Stromal cell of bone marrow (primary cell): ENCODE measurements around the gene C14orf180.

Experiments
- DNase-seq: peaks from one replicate; pipeline ENCODE4 v3.0.0-alpha.2; 2012; ENCODE audit warnings: low read depth

Gene C14orf180

DNA sequence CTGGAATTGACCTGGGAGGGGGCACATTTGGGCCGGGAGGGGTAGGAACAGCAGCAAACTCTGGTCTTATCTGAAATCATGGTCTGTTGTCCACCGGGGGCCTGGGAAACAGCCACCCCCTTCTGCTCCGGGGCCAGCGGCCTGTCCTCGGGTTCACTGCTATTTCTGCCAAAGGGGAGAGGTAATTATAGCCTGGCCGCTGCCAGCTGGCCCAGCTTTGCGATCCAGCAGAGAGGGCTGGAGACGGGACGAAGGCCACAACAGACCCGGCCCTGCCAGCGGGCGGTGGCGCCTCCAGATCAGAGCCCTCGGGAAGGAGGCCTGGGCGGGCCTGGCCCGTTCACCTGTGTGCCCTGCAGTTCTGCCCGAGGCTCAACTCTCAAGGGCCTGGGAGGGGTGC is at the start of gene C14orf180:
TSS of gene C14orf180 (plus strand) at position 258 of the 400 bp plus-strand sequence. CDS start 6,667 bp downstream, outside the sequence.
- DNase-seq: no peak

DNA sequence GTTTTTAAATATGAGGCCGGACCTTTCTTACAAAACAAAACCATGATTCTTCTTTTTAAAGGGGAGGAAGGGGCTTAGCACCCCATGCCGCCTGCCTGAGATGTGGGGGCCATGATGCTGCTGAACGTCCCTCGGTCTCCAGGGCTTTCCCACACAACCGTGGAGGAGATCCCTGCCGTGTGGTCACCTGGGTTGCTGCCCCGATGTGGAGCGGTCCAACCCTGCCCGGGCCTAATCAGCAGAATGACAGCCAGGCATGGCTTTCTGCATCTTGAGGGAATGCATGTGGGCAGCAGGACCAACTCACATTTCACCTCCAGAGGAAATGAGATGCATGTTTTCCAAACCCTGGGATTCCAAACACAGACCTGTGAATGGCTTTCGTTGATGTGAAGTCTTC is 48.9 kb upstream of the C14orf180 start:
- DNase-seq: no peak

DNA sequence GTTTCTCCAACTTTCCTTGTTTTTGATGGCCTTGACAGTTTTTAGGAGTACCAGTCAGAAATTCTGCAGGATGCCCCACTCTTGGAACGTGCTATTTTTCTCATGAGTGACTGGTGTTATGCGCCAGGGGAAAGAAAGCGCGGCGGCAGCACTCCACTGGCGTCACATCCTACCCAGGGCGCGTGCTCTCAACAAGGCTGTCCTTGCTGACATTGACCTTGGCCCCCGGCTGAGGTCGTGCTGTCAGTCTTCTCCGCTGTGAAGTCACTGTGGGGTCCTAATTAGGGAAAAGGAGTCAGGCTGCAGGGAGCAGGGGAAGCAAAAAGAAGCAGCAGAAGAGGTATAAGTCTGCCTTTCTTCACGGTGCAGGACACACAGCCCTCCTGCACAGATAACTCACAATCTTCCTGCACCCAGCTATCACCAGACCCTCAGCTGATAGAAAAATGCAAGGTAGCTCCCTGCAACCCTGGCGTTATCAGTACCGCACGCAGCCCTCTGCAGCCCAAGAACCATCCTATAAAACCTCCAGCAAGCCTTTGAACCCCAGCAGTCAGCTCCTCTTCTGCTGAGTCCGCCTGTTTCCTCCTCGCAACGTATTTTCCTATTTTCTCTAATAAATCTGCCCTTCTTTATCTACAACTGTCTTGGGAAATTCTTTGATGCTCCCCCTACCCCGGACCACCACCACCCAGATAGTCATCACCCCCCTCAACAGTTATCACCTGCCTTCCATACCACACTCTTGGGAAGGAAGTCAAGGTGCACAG is 48.0 kb upstream of the C14orf180 start:
- DNase-seq: no peak

DNA sequence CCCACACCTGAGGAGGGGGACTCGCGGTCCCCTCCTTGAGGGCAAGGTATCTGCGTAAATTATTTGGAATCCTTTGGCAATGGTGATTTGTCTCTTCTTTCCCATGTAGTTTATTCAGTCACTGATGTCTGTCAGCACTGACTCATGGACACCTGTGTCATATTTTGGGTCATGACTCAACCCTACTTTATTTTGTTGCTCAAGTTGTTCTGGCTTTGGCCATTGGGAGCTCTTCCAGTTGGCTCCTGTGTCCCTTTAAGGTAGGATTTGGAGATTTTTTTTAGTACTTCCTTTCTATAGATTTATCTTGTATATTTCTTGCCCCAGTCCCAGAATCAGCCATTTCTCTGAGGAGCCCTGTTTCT is 47.4 kb upstream of the C14orf180 start:
- no peak for DNase-seq

DNA sequence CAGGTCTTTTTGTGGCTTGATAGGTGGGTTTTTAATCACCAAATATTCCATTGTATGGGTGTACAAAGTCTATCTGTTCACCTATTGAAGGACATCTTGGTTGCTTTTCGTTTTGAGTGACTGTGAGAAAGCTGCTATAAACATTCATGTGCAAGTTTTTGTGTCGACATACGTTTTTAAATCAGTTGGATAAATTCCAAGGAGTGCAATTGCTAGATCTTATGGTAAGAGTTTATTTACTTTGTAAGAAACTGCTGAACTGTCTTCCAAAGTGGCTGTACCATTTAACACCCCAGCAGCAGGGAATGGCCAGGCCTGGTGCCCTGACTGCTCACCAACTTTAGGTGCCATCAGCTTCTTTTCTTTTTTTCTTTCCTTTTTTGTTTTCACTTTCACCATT is 45.5 kb upstream of the C14orf180 start:
- DNase-seq: no peak

DNA sequence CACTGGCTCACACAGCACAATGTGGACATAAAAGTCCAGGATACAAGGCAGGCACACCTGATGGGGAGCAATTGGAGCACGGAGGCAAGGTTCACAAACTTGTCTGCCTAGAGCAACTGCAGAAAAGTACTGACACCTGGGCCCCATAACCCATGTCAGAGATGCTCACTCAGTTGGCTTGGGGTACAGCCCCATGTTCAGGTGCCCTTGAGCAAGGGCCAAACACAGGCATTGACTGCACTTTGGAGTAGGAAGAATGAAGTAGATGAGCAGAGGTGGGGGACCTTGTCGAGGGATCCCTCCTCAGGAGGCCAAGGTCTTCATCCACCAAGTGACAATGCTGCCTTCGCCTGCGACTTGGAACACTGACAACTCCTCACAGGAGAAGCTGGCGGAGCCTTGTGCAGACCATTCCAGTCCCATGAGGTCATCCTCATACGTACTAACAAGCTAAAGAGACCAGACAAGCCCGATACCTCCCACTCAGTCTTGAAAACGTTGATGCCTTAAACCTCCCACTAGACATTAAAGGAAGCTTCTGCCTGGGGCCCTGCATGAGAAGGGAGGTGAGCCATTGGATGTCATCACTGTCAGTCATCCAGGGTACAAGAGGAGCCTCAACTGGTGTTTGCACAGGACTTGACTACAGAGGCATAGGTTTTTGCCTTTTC is 42.5 kb upstream of the C14orf180 start:
- DNase-seq: no peak

DNA sequence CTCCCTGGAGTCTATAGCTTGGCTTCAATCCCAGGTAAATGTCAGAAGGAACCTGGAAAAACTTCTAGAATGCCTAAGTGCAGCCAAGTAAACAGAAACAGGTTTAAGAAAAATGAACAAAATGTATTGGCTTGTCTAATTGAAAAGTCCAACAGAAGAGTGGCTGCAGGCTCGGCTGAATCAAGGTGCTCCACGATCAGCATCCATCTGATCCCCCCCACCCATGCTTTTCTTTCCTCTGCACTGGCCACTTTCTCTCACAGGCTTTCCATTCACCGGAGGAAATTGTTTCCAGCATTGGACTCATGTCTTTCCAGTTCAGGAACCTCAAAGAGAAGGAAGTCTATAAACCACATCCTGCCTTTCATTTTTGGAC is 42.0 kb upstream of the C14orf180 start:
- DNase-seq: no peak

DNA sequence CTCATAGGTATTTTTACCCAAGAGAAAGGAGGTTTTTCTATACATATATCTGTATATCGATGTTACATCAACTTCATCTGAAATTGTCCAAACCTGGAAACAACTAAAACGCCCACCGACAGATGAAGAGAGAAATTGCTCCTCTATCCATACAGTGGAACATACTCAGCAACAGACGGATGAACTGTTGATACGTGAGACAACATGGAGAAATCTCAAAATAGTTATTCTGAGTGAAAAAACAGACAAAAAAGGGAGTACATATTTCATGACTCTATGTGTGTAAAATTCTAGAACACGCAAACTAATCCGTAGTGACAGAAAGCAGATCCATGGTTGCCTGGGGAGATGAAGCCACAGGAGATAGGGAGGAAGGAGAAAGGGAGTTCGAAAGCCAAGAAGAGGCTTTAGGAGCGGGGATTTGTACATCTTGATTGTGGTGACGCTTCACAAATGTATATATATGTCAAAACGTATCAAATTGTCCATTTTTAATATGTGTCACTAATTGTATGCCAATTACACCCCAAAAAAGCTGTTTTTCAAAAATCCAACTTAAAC is 37.6 kb upstream of the C14orf180 start:
- DNase-seq: no peak

DNA sequence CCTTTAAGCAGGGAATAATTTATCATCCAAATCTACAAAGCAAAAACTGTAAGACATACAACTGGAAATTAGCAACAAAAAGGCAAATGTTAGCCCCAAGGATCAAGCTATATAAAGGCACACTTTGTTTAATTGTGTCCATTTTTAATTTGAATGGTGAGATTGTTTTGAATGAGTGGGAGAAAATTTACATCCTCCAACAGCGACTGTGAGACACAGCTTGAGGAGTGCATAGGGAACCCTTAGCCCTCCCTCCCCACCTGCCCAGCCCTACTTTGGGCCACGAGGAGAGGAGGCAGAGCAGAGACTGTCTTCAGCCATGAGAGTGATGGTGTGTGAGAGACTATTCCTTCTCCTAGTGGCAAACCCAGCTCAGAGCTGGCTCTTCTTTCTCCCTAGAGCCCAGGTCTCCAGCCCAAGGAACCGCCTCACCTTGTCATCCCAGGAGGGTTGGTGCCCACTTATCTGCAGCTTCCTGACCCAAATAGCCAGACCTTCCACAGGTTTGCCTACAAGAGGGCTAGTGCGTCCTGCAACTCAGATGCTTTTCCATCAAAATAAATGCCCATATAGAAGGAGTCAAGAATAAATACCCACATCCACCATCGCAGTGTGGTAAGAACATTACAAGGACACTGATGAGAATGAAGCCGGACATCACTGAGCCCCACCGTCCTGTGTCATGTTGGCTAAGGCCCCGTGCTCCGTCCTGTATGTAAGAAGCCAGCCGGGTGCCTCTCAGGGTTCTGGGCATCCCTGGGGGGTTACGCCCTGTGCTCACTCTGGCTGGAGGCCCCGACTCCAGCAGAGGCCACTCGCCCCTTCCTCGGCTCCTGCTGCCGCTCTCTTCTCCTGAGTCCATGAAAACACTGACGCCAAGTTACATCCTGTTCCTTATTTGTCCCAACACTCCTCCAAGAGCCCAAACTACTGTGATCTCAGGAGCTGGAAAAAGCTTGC is 36.4 kb upstream of the C14orf180 start:
- no peak for DNase-seq

DNA sequence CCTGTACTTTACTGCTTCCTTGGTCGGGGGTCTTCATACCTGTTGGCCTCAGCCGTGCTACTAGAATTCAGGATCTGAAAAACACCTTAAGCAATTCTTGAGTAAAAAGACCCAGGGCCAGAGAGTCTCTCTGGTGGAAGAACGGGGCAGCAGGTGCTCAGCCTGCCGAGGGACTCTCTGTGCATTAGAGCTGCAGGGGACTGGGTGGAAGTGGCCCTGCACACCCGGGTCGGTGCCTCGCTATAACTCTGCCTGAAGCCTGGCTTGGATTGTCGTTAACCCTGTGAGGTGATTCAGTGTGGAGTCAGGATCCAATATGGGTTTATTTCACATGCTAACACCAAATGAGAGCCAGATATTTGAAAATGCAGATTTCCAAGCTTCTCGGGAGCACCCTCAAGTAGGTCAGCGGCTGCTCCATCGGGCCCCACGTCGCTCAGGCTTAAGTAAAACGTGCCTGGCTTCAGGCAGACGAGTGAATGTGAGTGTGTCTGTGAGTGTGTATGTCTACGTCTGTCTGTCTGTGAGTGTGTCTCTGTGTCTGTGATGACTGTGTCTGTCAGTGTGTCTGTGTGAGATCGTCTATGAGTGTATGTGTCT is 35.1 kb upstream of the C14orf180 start:
- no peak for DNase-seq

DNA sequence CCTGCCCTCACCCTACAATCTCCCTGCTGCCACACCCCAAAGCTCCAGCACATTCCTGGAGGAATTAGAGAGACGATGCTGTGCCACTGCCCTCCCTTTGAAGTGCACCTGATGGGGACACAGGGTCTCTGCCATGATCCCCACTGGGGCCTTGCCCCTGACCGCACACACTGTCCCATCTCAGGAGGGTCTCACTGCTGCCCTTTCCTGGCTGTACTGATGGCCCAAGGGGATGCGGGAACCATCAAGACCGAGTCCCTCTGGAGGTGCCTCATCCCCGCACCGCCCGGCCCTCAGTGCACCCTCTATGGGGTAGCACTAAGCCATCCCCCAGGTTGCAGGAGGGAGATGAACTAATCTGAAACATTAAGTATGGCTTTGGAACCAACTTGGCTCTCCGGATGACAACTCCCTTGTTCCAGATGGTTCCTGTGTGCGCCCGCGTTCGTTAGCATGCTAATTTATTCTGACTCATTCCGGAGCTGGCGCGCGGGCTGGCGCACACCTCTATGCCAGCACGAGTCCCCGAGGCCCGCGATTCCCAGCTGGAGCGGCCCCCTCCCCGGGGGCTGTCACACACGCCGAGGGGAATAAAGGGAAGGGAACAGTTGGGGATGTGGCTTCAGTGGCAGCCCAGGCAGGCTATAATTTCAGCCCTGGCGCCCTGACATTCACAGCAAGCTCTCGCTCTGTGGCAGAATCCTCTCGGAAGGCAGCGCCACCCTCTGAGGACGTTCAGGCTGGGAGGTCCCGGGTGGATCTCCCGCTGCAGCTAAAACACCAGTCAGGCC is 34.2 kb upstream of the C14orf180 start:
- DNase-seq: no peak

DNA sequence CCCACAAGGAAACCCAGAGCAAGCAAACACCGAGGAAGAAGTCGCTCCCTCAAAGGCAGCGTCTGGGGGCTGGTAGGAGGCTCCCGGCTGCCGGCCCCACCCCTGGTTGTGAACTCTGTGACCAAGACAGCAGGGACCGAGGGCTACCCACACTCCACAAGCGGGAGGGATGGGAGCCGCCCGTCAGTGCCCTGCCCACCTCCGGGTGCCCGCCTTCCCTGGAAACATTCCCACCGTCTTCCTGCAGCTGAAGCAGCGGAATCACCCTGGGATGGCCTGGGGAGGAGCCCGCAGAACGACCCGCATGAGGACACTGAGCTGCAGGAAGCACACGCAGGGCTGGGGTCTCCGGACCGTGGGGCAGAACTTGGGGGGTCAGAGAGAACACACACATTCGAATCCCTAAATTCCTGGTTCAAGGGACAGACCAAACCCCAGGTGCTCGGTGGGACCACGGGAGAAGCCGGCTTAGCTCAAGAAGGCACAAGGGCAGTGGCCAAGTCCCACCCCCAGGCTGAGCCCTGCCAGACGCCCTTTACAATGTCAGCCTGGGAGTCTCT is 33.5 kb upstream of the C14orf180 start:
- DNase-seq: no peak

DNA sequence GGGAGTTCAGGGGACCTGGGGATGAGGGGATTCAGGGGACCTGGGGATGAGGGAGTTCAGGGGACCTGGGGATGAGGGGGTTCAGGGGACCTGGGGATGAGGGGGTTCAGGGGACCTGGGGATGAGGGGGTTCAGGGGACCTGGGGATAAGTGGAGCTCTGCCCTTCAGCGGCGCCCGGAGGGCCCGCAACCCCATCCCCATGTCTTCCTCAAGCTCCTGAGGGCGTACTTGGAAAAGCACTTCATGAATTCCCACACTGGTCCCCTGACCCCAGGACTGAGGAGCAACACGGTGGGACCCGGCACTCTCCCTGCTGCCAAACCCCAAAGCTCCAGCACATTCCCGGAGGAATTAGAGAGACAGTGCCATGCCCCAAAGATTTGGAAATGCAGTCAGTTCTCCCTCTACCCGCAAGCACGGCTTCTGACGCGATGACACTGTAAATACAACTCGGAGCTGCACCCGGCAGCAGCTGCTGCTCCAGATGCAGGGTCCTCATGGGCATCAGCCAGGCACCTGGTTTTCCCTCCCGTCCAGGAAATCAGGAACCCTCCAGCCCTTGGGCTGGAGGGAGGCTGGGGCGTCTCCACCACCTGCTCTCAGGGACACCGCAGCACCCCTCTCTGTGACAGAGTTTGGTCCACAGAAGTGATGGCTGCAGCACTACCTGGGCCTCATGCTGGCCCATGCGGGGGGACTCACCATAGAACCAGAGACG is 32.8 kb upstream of the C14orf180 start:
- no peak for DNase-seq

DNA sequence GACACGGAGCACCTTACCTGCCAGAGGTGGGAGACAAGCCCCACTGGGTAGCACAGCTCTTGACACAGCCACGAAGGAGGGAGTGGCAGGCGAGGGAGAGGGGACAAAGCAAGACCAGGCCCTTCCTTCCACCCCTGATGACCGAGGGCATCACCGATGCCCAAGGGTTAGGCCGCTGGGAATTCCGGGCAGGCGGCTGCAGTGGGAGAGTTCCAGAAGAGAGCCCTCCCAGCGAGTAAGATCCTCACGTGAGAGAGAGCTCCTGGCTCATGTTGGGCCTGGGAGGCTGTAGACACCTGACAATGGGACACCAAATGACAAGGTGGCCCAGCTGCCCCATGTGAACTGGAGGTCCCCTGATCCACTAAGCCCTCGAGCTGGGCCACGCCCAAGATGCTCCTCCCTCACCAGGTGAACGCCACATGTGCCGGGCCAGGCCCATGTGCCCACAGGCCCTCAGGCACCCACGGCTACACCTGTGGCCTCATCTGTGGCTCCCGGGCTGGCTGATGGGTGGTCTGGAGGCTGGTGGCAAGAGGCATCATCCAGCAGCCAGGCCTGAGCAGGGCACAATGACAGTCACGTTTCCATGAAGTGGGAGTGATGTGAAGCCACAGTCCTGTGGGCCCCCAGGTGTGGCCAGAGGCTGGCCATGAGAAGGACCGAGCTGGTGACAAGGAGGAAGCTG is 32.1 kb upstream of the C14orf180 start:
- no peak for DNase-seq

DNA sequence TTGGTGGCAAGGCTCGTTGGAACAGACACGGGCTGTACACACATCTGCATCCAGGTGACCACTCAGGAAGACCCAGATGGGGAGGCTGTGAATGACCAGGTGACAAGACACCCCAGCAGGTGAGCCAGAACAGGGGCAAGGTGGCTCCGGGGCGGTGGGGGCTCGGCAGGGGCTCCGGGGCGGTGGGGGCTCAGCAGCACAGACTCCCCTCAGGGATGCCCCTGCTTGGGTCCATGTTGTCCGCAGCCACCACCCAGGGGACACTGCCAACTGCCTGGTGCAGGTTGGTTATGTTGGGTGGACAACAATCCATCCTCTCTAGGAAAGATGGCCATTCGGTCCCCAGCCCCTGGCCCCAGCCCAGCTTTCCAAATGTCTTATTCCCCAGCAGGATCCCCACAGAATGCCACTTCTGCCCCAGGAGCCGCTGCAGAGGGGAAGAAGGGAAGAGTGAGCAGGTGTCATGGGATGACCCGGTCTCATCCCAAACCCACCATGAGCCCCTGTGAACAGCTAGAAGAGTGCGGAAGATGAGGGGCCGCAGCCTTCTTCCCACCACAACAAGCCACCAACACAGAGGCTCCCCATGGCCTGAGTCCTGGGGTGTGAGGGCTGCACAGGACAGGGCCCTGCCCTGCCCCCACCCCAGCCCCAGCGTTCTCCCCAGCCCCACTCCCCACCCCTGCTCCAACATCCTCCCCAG is 31.4 kb upstream of the C14orf180 start:
- no peak for DNase-seq

DNA sequence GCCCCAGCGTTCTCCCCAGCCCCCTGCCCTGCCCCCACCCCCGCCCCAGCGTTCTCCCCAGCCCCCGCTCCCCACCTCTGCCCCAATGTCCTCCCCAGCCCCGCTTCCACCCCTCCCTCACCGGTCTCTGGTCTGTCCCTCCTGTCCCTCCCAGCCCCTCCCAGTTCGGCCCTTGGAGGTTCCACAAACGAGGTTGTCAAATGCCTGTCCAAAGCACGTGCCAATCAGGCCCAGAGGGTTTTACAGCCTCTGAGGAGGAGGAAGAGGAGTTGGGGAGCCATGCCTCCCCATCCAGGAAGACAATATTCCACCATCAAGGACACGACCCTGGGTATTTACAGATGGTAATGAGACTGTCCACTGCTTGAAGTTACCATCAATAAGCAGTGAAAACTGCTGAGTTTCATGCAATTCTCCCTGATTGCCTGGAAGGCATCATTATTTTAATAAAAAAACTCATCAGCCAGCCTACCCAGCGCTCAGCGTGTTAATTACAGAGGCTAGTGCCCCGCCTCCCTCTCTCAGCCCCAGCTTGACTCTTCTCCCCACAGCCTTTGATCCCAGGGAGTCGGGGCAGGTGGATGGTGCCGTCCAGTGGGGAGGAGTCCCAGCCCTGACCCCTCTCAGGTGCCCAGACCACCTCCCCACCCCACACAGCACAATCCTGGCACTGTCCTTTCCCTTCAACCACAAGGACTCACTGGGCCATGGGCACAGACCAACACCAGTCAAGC is 30.6 kb upstream of the C14orf180 start:
- DNase-seq: no peak

DNA sequence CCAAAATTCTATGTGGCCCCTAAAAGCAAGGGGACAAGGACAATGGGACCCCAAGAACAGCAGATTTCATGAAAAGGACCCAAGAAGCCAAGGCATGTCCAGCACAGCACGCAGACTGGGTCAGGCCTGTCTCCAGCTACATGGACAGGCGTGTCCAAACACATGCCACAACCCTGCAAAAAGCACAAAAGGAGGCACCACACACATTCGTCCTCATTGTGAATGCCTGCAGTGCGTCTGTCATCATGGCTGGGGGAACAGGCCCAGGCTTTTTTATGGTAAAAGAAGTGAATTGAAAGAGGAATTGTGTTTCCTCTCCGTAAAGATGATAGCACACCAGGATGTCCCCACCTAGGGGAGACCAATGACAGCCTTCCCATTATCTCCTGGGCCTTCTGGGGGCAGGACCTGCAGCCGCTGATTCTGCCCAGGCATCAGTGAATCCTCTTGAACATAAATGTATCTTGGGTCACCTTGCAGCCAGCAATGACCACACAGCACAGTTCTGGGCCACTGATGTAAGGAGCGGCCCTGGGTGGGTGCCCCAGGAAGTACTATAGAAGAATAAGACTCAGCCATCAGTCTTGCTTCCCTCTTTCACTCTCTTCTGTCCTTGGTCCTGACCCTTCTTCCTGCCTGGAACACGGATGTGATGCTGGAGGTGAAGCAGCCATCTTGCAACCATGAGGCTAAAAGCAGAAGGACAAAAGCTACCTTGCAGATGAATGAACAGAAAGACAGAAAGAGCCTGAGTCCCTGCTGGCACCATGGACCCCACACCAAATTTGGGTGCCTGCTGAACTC is 29.8 kb upstream of the C14orf180 start:
- no peak for DNase-seq
